Midbrain (tissue), 1 donor: ENCODE data around the gene TRPC3.
A peak's percentile ranks its signal among the peaks of the same experiment; 100 is the strongest.

Source experiments
- DNase-seq: peaks from one replicate; lab custom pipeline; 2025; lab: John Stamatoyannopoulos, UW

Gene TRPC3

DNA sequence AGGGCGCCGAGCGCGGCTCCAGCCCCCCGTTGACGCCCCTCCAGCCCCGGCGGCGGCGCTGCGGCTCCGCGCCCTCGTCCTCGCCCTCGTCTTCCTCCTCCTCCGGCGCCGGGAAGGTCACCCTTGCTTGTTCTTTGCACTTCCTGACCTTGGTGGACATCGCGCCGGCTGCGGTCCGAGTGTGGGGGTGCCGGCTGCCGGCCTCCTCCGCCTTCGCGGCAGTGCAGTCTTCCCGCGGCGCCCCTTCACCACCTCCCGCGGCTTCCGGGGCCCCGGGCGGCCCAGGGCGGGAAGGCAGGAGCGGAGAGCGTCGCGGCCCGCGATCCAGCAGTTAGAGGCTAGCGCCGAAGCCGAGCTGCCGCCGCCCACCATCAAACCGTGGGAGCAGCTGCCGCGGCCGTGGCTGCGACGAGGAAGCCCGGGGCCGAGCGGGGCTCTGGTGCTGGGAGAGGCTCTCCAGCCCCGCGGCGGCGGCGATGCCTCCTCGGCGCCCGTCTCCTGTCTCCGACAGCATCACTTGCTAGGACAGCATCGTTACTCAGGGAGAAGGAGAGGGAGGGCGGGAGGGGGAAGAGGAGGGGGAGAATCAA is at the start of gene TRPC3:
TRPC3 (minus strand) TSS at position 540 of the 590 bp plus-strand sequence; CDS start at position 160, 380 bp downstream.
- DNase-seq: no peak

DNA sequence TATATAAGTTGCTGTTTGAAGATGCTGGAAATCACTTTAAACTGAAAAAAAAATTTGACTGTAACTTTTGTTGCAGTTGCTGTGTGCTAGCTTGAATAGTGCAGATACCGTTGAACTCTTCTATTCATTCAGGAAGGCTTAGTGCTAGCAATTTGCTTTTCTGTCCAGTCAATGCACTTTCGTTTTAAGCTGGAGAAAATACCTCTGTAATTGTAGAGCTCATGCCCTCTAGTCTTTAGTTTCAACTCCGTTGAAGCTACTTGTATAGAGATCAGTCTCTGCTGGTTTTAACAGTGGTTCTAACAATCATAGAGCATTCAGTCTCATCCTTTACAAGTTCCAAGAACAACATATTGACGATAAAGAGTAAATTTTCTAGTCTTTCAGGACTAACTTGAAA is 49.0 kb upstream of the TRPC3 start:
- DNase-seq: no peak

DNA sequence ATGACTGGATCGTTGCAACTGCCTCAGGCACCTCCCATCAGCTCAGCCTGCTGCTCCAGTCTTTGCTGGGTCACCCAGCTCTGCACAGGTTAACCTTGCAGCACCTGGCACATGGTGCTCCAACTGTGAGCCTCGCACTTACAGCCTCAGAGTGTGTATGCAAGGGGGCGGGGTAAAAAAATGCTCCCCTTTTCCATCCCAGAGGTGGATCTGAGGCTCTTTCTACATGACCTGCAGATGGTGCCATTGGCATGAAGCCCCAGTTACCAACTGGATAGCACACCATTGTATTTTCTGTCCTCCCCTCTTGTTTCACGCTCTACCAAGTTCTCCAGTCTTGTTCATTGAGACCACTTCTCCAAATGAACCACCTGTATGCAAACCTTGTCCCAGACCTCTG is 46.2 kb upstream of the TRPC3 start:
- no peak for DNase-seq

DNA sequence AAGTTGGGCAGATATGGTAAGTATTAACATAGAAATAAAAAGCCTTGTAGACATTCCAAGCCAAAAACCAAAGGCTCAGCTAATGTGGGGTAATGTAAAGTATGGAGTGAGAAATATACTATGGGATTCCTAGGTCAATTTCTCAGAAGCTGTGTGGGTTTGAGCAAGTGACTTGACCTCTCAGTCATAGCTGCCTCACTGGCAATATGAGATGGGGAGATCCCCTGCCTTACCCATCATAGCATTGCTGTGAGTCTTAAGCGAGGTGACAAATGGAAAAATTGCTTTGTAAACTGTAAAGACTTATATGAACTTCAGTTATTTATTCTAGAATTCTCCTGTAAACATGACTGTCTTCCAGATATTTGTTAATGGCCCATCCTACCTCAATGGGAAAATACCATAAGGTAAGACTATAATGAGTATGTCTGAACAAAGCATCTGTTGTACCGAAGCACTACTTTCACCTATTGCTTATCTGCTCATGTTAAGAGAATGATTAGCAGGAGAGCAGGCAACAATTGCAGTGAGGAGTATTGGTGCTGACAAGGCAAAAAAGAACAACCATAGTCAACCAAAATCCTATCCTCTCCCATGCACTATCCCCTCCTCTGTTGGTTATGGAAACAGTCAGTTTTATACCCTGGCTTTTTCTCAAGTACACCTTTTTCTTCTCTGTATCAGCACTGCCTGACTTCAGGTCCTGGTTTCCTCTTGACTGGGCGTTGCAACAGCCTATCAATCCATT is 44.1 kb upstream of the TRPC3 start:
- no peak for DNase-seq

DNA sequence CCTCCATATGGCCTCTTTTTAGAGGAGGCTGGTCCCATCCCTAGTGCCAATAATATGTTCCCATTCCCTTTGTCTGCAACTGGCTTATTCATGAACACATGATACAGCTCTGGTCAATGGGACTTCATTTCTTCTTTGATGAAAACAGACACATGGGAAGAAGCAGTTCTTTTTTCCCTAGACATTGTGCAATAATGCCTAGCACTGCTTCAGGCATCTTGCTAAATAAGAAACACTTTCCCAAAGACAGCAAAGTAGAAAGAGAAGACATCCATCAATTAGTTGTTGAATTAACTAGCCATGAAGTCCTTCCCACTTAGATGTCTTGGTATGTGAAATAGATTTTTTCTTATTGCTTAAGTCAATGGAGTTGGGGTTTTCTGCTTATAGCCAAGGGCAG is 40.1 kb upstream of the TRPC3 start:
- no peak for DNase-seq

DNA sequence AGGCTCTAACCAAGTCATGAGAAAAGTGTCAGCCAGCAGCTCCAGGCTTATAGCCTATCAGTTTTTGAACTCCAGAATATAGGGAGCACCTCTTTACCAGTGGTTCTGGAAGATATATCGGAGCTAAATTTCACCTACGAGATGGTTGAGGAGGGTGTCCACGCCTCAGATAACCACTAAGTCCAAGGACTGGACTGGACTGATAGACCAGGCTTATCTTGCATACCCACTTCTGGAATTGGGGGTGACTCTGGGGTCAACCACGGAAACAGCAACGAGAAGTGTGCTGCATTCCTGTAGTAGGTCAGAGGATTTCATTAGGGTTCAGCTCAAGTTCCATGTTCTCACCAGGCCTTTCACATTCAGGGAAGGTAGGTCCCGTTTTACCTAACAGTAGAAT is 38.6 kb upstream of the TRPC3 start:
- no peak for DNase-seq

DNA sequence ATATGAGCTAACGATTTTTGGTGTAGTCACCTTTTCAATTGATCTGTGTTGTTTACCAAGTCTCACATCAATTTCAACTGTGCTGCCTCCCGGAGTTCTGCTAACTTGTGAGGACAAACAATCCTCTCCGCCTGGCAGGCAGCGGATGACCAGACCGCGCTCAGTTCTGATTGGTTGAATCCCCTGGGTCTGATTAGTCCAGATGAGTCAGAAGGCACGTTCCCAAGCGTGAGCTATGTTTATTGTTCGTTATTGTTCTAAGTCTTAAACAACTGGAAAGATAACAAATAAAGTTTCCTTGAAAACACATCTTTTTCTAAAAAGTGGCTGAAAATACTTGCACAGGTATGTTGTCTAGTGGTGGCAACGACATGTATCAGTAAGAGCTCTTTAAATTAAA is 37.9 kb upstream of the TRPC3 start:
- no peak for DNase-seq

- DNase-seq: no peak
Measured at GRCh38 chr4:121988950-121989349, 37.1 kb upstream of the TRPC3 start.

DNA sequence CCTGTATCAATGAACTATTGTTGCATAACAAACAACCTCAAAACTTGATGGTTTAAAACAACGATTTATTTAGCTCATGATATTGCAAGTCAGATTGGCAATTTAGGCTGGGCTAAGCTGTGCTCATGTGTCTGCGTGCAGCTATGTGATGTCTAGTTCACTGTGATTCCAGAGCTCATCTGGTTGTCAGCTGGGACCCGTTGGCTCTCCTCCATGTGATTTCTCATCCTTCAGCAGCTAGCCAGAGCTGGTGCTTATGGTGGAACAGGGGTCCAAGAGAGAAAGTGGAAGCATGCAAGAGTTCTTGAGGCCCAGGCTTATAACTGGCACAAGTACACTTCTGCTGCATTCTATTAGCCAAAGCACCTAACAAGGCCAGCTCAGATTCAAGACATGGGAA is 28.8 kb upstream of the TRPC3 start:
- DNase-seq: no peak

DNA sequence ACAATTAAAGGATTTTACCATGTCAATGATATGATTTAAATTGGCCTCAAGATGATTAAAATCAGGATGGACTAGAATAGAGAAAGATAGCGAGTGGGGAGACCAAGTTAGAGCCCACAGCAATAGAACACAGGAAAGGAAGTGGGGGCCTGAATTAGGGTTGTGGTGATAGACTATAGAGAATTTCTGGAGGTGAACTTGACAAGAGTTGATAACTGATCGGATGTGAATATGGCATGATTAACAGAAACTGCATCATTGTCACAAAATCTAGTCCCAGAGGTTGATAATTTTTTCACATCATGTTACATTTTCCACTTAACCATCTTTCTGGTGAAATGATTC is 26.3 kb upstream of the TRPC3 start:
- no peak for DNase-seq

DNA sequence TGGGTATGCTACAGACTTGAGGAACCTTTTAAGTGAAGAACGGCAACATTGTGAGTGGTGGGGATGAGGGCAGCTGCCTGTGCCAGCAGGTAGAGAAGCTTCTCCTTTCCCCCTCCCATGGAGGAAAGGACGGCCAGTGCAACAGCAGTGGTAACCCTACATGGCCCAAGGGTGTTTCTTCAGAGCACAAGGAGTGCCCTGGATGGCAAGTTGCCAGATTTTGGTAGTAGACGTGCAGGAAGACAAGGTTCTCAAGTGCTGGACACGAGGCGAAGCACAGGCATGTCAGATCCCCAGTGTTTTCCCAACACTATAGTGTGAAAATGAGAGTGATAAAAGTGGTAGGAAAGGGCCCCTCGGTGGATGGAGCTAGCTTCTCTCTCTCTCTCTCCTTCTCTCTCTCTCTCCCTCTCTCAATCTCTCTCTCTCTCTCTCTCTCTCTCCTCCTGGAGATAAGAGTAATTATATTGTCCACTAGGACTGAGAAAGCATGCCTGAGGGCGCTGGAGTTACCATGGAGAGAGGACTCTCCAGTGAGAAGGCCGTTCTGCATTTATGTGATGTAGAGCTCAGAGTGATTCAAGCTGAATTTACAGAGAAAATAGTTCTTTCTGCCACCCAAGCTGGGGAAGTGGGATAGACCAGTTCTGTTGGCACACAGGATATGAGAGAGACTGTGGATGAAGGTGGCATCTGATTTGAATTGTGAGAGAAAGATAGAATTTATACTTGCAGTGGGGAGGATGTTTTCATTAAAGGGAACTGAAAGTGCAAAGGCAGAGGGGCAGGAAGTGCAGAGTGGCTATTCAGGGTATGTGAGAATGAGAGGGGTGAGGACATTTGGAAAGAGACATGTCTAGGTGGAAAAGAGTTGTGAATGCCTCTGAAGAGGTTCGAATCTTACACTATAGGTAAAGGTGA is 25.7 kb upstream of the TRPC3 start:
- DNase-seq: no peak

- DNase-seq: no peak
Measured at GRCh38 chr4:121975784-121976183, 23.9 kb upstream of the TRPC3 start.

GRCh38 chr4:121973816-121974215 is 22.0 kb upstream of the TRPC3 start:
- DNase-seq: no peak

DNA sequence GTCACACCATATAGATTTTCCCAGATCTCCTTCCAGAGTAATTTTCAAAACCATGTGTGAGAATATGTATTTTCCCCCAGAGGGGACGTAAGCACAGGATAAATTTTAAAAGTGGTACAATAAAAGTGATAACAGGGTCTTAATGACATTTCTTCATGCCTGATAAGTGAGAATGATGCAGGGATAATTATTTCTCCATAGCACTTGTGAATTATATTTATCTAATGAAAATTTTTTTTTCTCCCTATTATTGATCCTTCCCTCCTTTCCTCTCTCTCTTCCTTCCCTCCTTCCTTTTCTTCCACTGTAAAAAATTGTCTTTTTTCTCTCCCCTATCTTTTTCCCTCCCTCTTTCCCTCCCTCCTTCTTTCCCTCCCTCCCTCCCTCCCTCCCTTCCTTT is 17.0 kb upstream of the TRPC3 start:
- DNase-seq: no peak

GRCh38 chr4:121964958-121965357 is 13.1 kb upstream of the TRPC3 start:
- no peak for DNase-seq

DNA sequence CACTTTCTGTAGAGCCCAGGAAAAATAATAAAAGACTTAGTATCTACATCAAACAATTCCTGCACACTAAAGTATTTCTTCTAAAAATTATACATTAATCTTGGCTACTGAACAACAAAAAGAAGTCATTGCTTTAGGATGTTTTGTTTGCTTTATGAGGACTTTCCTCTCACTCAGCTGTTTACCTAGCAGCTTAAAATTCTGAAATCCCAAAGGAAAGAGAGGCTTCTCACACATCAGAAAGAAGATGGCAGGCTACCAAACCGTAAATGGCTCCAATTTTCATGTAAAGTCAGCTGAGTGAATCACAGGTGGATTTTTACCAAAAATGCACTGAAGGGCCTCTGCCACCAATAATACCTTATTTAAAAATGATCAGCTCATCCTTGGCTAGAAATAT is 9.0 kb upstream of the TRPC3 start:
- DNase-seq: no peak

GRCh38 chr4:121958777-121959176 is 6.9 kb upstream of the TRPC3 start:
- no peak for DNase-seq

DNA sequence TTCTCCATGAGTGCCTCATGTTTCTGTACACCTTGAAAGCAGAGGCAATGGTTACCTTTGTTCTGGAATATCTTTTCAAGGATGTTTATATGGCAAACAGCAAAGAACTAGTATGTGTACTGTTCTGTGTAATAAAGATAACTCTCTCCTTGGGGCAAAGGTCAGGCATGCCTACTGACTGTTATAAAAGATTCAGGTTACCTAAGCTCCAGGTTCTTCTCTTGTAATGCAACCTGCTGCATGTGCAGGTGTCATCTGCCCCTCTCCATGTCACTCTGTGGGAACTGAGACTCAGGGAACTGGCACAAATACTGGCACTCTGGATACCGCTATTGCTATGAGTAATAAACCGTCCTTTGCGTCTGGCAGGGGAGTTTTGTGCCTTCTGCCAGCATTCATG is 5.4 kb upstream of the TRPC3 start:
- no peak for DNase-seq

- no peak for DNase-seq
Measured at GRCh38 chr4:121953860-121954259, 2.0 kb upstream of the TRPC3 start.

GRCh38 chr4:121952290-121952689 is 430 bp upstream of the TRPC3 start:
- DNase-seq: no peak

DNA sequence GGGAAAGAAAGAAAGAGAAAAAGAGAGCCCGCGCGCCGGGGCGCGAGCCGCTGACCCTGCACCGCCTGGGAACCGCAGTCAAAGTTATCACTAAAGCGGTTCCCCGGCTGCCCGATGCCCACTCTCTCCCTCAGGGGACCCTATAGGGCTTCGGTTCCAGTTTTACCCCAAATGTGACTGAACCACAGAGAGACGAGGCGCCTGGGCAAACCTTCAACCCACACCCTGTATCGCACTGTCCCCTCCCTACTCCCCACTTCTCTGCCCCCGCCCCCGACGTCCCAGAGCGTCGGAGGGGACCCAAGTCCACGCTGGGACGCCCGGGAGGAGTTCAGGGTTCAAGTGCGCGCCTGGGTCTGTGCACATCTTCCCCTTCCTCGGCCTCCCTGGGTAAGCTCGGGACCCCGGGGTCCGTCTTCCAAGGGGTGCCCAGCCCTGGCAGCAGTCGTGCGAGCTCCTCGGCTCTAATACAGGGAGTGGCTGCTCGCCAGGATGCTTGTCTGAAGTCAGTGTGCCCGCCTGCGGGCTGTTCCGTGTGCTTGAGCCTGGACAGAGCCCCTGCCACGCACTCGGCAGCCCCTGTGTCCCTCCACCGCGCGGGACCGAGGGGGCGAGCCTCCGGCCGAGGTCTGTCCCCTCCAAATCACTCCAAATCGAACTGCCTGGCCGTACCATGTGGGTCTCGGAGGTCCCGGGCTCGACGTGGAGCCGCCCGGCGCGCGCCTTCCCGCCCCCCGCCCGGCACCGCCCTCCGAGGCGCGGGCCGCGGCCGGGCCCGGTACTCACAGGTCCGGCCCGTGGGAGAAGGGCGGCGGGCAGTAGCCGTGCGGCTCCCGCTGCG is 960 bp downstream of the TRPC3 start:
- no peak for DNase-seq

- peak; percentile 80 for DNase-seq
Measured at GRCh38 chr4:121950212-121950679, 1.6 kb downstream of the TRPC3 start.
